ENCODE measurements around the gene ATP11A. TPM values are rescaled to one million over a fixed set of nuclear protein-coding genes. Genes with fewer than 3 reads are reported as not detected.

Gene ATP11A
- total and polyA plus RNA-seq, 11 donors = 20.5 to 146 (median 91.2) TPM

GRCh38 chr13:112876305-112877000 lies 186.6 kb downstream of the ATP11A start:
- intact Hi-C loops (cut with DNase I) = loop anchor here in 2 of 10 donors (5.0 to 10.0 kb wide), 2 partner anchors 232 to 239 kb away; no protein-coding TSS in a partner anchor
- no peak for TF ChIP-seq CTCF (IDR thresholded peaks at IDR 0.05)
- no peak for TF ChIP-seq POLR2A (IDR thresholded peaks at IDR 0.05)
- no peaks in the 10 kb centered on the region for H3K9me3 ChIP-seq
- no peak overlapping the region for H3K4me3 ChIP-seq
- DNase-seq (peak in 2 of 5 donors; percentile 24 to 59), ATAC-seq (no peak)
- WGBS, 4 donors = 82 to 90% (median 86%) methylated on average over 15 of the region's 15 CpGs
- H3K4me1 ChIP-seq = peaks cover 0 to 25% (median 12%) of the 10 kb centered on the region in 12 donors
- H3K27me3 ChIP-seq = no peaks in the 10 kb centered on the region
- no peak overlapping the region for H3K27ac ChIP-seq
- peaks cover 0 to 75% (median 57%) of the 10 kb centered on the region in 9 donors for H3K36me3 ChIP-seq

GRCh38 chr13:112877066-112877465 lies 187.2 kb downstream of the ATP11A start:
- intact Hi-C loops (cut with DNase I) = loop anchor here in 2 of 10 donors (5.0 to 10.0 kb wide), 2 partner anchors 232 to 240 kb away; no protein-coding TSS in a partner anchor
- no peak for ATAC-seq
- WGBS, 4 donors = 90 to 92% (median 91%) methylated on average over 10 to 12 of the region's 12 CpGs
- no peak for TF ChIP-seq CTCF (IDR thresholded peaks at IDR 0.05)
- TF ChIP-seq POLR2A (IDR thresholded peaks at IDR 0.05) = no peak
- no peak overlapping the region for H3K27ac ChIP-seq
- no peaks in the 10 kb centered on the region for H3K27me3 ChIP-seq
- DNase-seq = peak in 1 of 5 donors; percentile 21
- H3K36me3 ChIP-seq = peaks cover 0 to 72% (median 58%) of the 10 kb centered on the region in 9 donors
- no peak overlapping the region for H3K4me3 ChIP-seq
- peaks cover 0 to 25% (median 12%) of the 10 kb centered on the region in 12 donors for H3K4me1 ChIP-seq
- H3K9me3 ChIP-seq = no peaks in the 10 kb centered on the region

- DNase-seq = peak in 2 of 5 donors; percentile 17 to 53
- WGBS, 4 donors = 89 to 96% (median 94%) methylated on average over 4 to 11 of the region's 11 CpGs
- TF ChIP-seq POLR2A (IDR thresholded peaks at IDR 0.05) (no peak), CTCF (IDR thresholded peaks at IDR 0.05) (no peak)
These were observed 187.7 kb downstream of the ATP11A start for GRCh38 chr13:112877539-112877938.

More at GRCh38 chr13:112877539-112877938, 187.7 kb downstream of the ATP11A start:
- no peaks in the 10 kb centered on the region for H3K27me3 ChIP-seq
- H3K4me1 ChIP-seq = peaks cover 0 to 25% (median 12%) of the 10 kb centered on the region in 12 donors
- no peak overlapping the region for H3K27ac ChIP-seq
- no peak for ATAC-seq
- no peaks in the 10 kb centered on the region for H3K9me3 ChIP-seq
- intact Hi-C loops (cut with DNase I) = loop anchor here in 2 of 10 donors (5.0 to 10.0 kb wide), 2 partner anchors 233 to 240 kb away; no protein-coding TSS in a partner anchor
- no peak overlapping the region for H3K4me3 ChIP-seq
- peaks cover 0 to 75% (median 62%) of the 10 kb centered on the region in 9 donors for H3K36me3 ChIP-seq
